Measurements from ENCODE around the gene ANKS1B. TPM values are rescaled to one million over a fixed set of nuclear protein-coding genes. Genes with fewer than 3 reads are reported as not detected.

ANKS1B gene
- total RNA-seq, 1 donor from 2014 or later: 2.3 TPM

DNA sequence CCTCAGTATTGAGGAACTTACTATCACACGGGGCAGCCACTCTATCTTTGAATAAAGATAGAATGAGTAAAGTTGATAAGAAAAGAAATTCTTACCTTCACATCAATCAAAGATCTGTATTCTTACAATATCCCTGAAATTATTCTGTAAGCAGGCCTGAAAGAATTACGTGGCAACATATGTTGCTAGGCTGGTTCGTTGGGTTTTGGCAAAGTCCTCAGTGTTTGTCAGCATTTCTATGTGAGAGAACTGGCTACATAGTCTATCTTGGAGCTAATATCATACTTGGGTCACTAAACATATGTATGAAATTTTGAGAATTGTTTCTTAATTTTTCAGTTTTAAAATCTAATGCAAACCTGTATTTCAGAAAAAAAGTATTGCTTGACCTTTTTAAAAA lies 749.4 kb downstream of the ANKS1B start:
- Mint-ChIP-seq H3K4me3 (ENCODE audit: unreplicated experiment) (no peak overlapping the region), H3K36me3 (ENCODE audit: low read depth) (no peaks in the 10 kb centered on the region), H3K27me3 (ENCODE audit: low read depth) (no peaks in the 10 kb centered on the region), H3K4me1 (ENCODE audit: low read depth) (no peaks in the 10 kb centered on the region), H3K9me3 (ENCODE audit: low read depth) (peaks cover 12% of the 10 kb centered on the region), H3K27ac (ENCODE audit: unreplicated experiment) (no peak overlapping the region)
- DNase-seq (ENCODE audit: low spot score): no peak
- TF ChIP-seq, protein P1, sequence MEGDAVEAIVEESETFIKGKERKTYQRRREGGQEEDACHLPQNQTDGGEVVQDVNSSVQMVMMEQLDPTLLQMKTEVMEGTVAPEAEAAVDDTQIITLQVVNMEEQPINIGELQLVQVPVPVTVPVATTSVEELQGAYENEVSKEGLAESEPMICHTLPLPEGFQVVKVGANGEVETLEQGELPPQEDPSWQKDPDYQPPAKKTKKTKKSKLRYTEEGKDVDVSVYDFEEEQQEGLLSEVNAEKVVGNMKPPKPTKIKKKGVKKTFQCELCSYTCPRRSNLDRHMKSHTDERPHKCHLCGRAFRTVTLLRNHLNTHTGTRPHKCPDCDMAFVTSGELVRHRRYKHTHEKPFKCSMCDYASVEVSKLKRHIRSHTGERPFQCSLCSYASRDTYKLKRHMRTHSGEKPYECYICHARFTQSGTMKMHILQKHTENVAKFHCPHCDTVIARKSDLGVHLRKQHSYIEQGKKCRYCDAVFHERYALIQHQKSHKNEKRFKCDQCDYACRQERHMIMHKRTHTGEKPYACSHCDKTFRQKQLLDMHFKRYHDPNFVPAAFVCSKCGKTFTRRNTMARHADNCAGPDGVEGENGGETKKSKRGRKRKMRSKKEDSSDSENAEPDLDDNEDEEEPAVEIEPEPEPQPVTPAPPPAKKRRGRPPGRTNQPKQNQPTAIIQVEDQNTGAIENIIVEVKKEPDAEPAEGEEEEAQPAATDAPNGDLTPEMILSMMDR (IDR thresholded peaks at IDR 0.05): no peak

DNA sequence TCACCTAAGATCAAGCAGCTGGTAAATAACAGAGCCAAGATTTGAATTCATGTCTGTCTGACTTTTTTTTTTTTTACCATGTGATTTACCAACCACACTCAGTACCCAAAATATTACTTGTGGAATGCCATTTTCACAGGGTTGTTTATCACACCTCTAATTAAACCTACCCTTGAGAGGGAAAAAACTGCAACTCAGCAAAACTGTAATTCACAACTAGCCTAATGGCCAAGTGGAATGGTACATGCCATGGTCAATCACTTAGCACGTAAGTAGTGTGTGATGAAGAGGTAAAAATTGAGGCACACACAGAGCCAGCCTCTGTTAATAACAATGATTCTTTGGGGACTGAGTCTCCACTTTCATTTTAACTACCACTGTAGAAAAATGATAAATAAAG lies 750.0 kb downstream of the ANKS1B start:
- Mint-ChIP-seq H3K4me3 (ENCODE audit: unreplicated experiment) (no peak overlapping the region), H3K27ac (ENCODE audit: unreplicated experiment) (no peak overlapping the region), H3K4me1 (ENCODE audit: low read depth) (no peaks in the 10 kb centered on the region), H3K36me3 (ENCODE audit: low read depth) (no peaks in the 10 kb centered on the region), H3K27me3 (ENCODE audit: low read depth) (no peaks in the 10 kb centered on the region), H3K9me3 (ENCODE audit: low read depth) (peaks cover 7% of the 10 kb centered on the region)
- TF ChIP-seq, protein P1 (IDR thresholded peaks at IDR 0.05): no peak
- no peak for DNase-seq (ENCODE audit: low spot score)

- H3K27ac Mint-ChIP-seq (ENCODE audit: unreplicated experiment): no peak overlapping the region
- H3K4me1 Mint-ChIP-seq (ENCODE audit: low read depth): no peaks in the 10 kb centered on the region
- DNase-seq (ENCODE audit: low spot score): no peak
- TF ChIP-seq, protein P1 (IDR thresholded peaks at IDR 0.05): no peak
- no peak overlapping the region for H3K4me3 Mint-ChIP-seq (ENCODE audit: unreplicated experiment)
- H3K27me3 Mint-ChIP-seq (ENCODE audit: low read depth): no peaks in the 10 kb centered on the region
- H3K36me3 Mint-ChIP-seq (ENCODE audit: low read depth): no peaks in the 10 kb centered on the region
- H3K9me3 Mint-ChIP-seq (ENCODE audit: low read depth): no peaks in the 10 kb centered on the region
Observed at GRCh38 chr12:99232324-99232723, 752.4 kb downstream of the ANKS1B start.

DNA sequence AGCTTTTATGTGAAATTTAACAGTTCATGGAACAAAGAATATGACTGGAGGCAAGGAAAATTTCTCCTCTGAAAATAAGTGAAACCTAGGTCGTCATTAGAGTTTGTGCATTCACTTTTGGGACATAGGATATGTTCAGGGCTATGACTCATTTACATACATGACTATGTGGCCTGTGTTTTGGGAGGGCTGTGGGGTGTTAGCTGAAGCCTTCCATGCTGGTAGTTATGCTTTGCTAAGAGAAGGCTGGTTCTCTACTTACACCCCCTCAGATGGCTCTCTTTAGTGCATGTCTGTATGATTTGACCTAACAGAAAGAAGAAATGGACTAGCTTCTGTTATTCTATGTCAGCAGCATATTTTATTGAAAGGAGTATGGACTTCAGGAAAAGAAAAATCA lies 753.7 kb downstream of the ANKS1B start:
- no peak overlapping the region for H3K27ac Mint-ChIP-seq (ENCODE audit: unreplicated experiment)
- H3K4me1 Mint-ChIP-seq (ENCODE audit: low read depth): no peaks in the 10 kb centered on the region
- no peak for DNase-seq (ENCODE audit: low spot score)
- no peaks in the 10 kb centered on the region for H3K36me3 Mint-ChIP-seq (ENCODE audit: low read depth)
- TF ChIP-seq, protein P1 (IDR thresholded peaks at IDR 0.05): no peak
- H3K9me3 Mint-ChIP-seq (ENCODE audit: low read depth): no peaks in the 10 kb centered on the region
- no peaks in the 10 kb centered on the region for H3K27me3 Mint-ChIP-seq (ENCODE audit: low read depth)
- H3K4me3 Mint-ChIP-seq (ENCODE audit: unreplicated experiment): no peak overlapping the region

DNA sequence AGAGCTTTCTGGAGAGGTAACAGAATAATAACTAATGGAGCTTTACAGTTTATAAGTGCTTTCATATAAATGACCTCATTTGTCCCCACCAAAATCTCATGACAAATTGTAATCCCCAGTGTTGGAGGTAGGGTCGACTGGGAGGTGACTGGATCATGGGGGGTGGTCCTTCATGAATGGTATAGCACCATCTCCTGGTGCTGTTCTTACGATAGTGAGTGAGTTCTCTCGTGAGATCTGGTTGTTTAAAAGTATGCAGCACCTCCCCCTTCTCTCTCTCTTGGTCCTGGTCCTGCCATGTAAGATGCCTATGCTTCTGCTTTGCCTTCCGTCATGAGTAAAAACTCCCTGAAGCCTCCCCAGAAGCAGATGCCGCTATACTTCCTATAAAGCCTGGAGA lies 760.5 kb downstream of the ANKS1B start:
- Mint-ChIP-seq H3K9me3 (ENCODE audit: low read depth) (no peaks in the 10 kb centered on the region), H3K27me3 (ENCODE audit: low read depth) (no peaks in the 10 kb centered on the region), H3K4me1 (ENCODE audit: low read depth) (no peaks in the 10 kb centered on the region), H3K4me3 (ENCODE audit: unreplicated experiment) (no peak overlapping the region), H3K36me3 (ENCODE audit: low read depth) (no peaks in the 10 kb centered on the region), H3K27ac (ENCODE audit: unreplicated experiment) (no peak overlapping the region)
- TF ChIP-seq, protein P1 (IDR thresholded peaks at IDR 0.05): no peak
- no peak for DNase-seq (ENCODE audit: low spot score)
